Measurements from ENCODE around the gene FGGY. TPM values are rescaled to one million over a fixed set of nuclear protein-coding genes. Genes with fewer than 3 reads are reported as not detected.

Gene FGGY
- total RNA-seq, 1 donor from 2014 or later: 18.2 TPM

DNA sequence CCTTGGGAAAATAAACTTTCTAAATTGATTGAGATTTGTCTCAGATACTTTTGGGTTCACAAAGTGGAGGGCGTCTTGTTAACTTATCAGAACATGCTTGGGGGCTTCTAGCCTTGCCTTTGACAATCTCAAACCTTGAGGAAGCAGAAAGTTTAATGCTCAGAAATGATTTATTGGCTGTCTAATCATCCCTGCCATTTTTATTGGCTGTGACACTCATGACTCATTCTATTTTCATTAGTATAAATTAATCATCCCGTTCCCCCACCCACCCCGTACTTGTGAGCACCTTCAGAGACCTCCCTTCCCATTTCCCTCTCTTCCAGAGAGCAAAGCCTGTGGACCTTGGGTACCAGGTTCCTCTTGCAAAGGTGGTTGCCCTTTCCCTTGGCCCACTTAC is 87.1 kb downstream of the FGGY start:
- no peaks in the 10 kb centered on the region for H3K27me3 Mint-ChIP-seq
- no peak for TF ChIP-seq CTCF (IDR thresholded peaks at IDR 0.05; ENCODE audit: unreplicated experiment)
- H3K4me1 Mint-ChIP-seq (ENCODE audit: low read depth): peaks cover 5% of the 10 kb centered on the region
- H3K9me3 Mint-ChIP-seq (ENCODE audit: low read depth): peaks cover 5% of the 10 kb centered on the region
- DNase-seq (ENCODE audit: low spot score, unreplicated experiment): no peak
- no peak overlapping the region for H3K4me3 Mint-ChIP-seq (ENCODE audit: low read depth)
- H3K27ac Mint-ChIP-seq: no peak overlapping the region
- peaks cover 7% of the 10 kb centered on the region for H3K36me3 Mint-ChIP-seq (ENCODE audit: insufficient read depth)

- Mint-ChIP-seq H3K9me3 (ENCODE audit: low read depth) (peaks cover 5% of the 10 kb centered on the region), H3K36me3 (ENCODE audit: insufficient read depth) (peaks cover 7% of the 10 kb centered on the region), H3K4me1 (ENCODE audit: low read depth) (peaks cover 5% of the 10 kb centered on the region), H3K27me3 (no peaks in the 10 kb centered on the region), H3K27ac (no peak overlapping the region), H3K4me3 (ENCODE audit: low read depth) (no peak overlapping the region)
- no peak for DNase-seq (ENCODE audit: low spot score, unreplicated experiment)
- no peak for TF ChIP-seq CTCF (IDR thresholded peaks at IDR 0.05; ENCODE audit: unreplicated experiment)
Observed at GRCh38 chr1:59384443-59384842, 87.5 kb downstream of the FGGY start.

DNA sequence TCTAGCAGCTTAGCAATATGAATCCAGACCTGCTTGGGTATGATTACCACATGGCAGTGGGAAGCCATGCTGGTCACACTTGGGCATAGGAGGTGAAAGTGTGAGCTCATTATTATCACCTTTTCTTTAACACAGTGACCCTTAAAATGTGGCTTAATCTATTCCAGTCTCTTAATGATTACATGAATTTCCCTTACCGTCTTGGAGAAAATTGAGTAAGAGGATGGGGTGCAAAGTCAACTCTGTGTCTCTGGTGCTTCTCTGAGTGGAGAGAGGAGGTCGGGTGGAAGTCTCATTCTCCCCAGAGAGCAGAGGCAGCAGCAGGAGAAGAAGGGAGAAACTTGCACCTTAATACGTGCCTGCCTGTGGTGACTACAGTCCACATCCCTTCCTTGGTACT is 91.3 kb downstream of the FGGY start:
- Mint-ChIP-seq H3K36me3 (ENCODE audit: insufficient read depth) (peaks cover 3% of the 10 kb centered on the region), H3K4me3 (ENCODE audit: low read depth) (no peak overlapping the region), H3K27me3 (no peaks in the 10 kb centered on the region), H3K27ac (no peak overlapping the region), H3K9me3 (ENCODE audit: low read depth) (no peaks in the 10 kb centered on the region), H3K4me1 (ENCODE audit: low read depth) (peaks cover 13% of the 10 kb centered on the region)
- DNase-seq (ENCODE audit: low spot score, unreplicated experiment): no peak
- TF ChIP-seq CTCF (IDR thresholded peaks at IDR 0.05; ENCODE audit: unreplicated experiment): no peak

GRCh38 chr1:59389847-59390246 is 93.0 kb downstream of the FGGY start:
- Mint-ChIP-seq H3K4me1 (ENCODE audit: low read depth) (peaks cover 22% of the 10 kb centered on the region), H3K27me3 (no peaks in the 10 kb centered on the region), H3K36me3 (ENCODE audit: insufficient read depth) (no peaks in the 10 kb centered on the region), H3K27ac (no peak overlapping the region), H3K4me3 (ENCODE audit: low read depth) (no peak overlapping the region), H3K9me3 (ENCODE audit: low read depth) (no peaks in the 10 kb centered on the region)
- no peak for TF ChIP-seq CTCF (IDR thresholded peaks at IDR 0.05; ENCODE audit: unreplicated experiment)
- DNase-seq (ENCODE audit: low spot score, unreplicated experiment): no peak

DNA sequence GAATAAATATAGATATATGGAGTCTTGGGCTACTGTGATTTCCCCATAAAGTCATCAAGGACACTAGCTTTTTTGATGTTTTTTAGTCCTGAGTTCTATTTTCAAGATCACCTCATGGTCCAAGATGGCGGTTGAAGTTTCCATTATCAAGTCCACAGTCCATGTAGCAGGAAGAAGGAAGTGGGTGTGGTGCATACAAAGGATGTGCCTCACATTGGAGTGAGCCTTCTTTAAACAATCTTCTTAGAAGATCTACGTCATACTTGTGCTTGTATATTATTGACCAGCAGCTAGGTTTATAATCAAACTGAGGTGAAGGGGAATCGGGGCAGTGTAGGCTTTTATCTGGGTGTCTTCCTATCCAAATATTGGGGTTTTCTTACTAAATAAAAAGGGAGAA is 93.4 kb downstream of the FGGY start:
- no peak for DNase-seq (ENCODE audit: low spot score, unreplicated experiment)
- Mint-ChIP-seq H3K9me3 (ENCODE audit: low read depth) (no peaks in the 10 kb centered on the region), H3K27ac (no peak overlapping the region), H3K36me3 (ENCODE audit: insufficient read depth) (no peaks in the 10 kb centered on the region), H3K4me3 (ENCODE audit: low read depth) (no peak overlapping the region), H3K4me1 (ENCODE audit: low read depth) (peaks cover 23% of the 10 kb centered on the region), H3K27me3 (no peaks in the 10 kb centered on the region)
- no peak for TF ChIP-seq CTCF (IDR thresholded peaks at IDR 0.05; ENCODE audit: unreplicated experiment)
